Muscle layer of colon (tissue), 2 donors: ENCODE measurements around the gene KRT78.

Experiments
- H3K27ac ChIP-seq: one replicate; pipeline ENCODE4 v1.7.0; 2013; ENCODE audit warnings: low read depth, mild to moderate bottlenecking, low read length, moderate library complexity
- H3K27me3 ChIP-seq, 2 donors: one replicate each; pipeline ENCODE4 v1.7.0; 2013; ENCODE audit warnings: low read length in 2 of 2, mild to moderate bottlenecking in 2 of 2; ENCODE audit not compliant: insufficient read depth in 2 of 2, control insufficient read depth in 1 of 2
- H3K36me3 ChIP-seq: one replicate; pipeline ENCODE4 v1.7.0; 2013; ENCODE audit warnings: mild to moderate bottlenecking, low read length; ENCODE audit not compliant: insufficient read depth
- H3K4me1 ChIP-seq: one replicate; pipeline ENCODE4 v1.7.0; 2013; ENCODE audit warnings: mild to moderate bottlenecking, low read length; ENCODE audit not compliant: insufficient read depth
- H3K4me3 ChIP-seq, 2 donors: one replicate each; pipeline ENCODE4 v1.7.0; 2013; ENCODE audit warnings: low read length in 2 of 2, low read depth in 1 of 2, mild to moderate bottlenecking in 1 of 2, moderate library complexity in 1 of 2
- H3K9ac ChIP-seq: one replicate; pipeline ENCODE4 v1.7.0; 2013; ENCODE audit warnings: low read length
- H3K9me3 ChIP-seq: one replicate; pipeline ENCODE4 v1.7.0; 2013; ENCODE audit warnings: mild to moderate bottlenecking, low read length
- donor health status: abdominal sarcoma.
- donor health status: Adenocarcinoma of cecum.

KRT78 gene

GRCh38 chr12:52827499-52828090 lies 21.2 kb downstream of the KRT78 start:
- Histone ChIP-seq H3K9me3 (no peaks in the 10 kb centered on the region), H3K36me3 (no peaks in the 10 kb centered on the region), H3K27me3 (no peaks in the 10 kb centered on the region), H3K9ac (no peak overlapping the region), H3K4me3 (no peak overlapping the region), H3K27ac (no peak overlapping the region), H3K4me1 (no peaks in the 10 kb centered on the region)

GRCh38 chr12:52826611-52827498 lies 21.9 kb downstream of the KRT78 start:
- Histone ChIP-seq H3K27me3 (no peaks in the 10 kb centered on the region), H3K4me1 (no peaks in the 10 kb centered on the region), H3K4me3 (no peak overlapping the region), H3K36me3 (no peaks in the 10 kb centered on the region), H3K9ac (no peak overlapping the region), H3K27ac (no peak overlapping the region), H3K9me3 (no peaks in the 10 kb centered on the region)

- Histone ChIP-seq H3K27ac (no peak overlapping the region), H3K27me3 (no peaks in the 10 kb centered on the region), H3K4me1 (no peaks in the 10 kb centered on the region), H3K9ac (no peak overlapping the region), H3K4me3 (no peak overlapping the region), H3K9me3 (no peaks in the 10 kb centered on the region), H3K36me3 (no peaks in the 10 kb centered on the region)
These were observed 22.8 kb downstream of the KRT78 start for GRCh38 chr12:52825961-52826360.

GRCh38 chr12:52824741-52825410 lies 23.9 kb downstream of the KRT78 start:
- Histone ChIP-seq H3K27me3 (no peaks in the 10 kb centered on the region), H3K9ac (no peak overlapping the region), H3K27ac (no peak overlapping the region), H3K4me3 (no peak overlapping the region), H3K4me1 (no peaks in the 10 kb centered on the region), H3K9me3 (no peaks in the 10 kb centered on the region), H3K36me3 (no peaks in the 10 kb centered on the region)

- no peaks in the 10 kb centered on the region for H3K36me3 ChIP-seq
- H3K4me1 ChIP-seq: no peaks in the 10 kb centered on the region
- H3K27ac ChIP-seq: no peak overlapping the region
- H3K9ac ChIP-seq: no peak overlapping the region
- no peak overlapping the region for H3K4me3 ChIP-seq
- no peaks in the 10 kb centered on the region for H3K9me3 ChIP-seq
- peaks cover 0 to 2% of the 10 kb centered on the region in 2 donors for H3K27me3 ChIP-seq
These were observed 24.9 kb downstream of the KRT78 start for GRCh38 chr12:52823761-52824450.

GRCh38 chr12:52822771-52823510 lies 25.9 kb downstream of the KRT78 start:
- Histone ChIP-seq H3K27ac (no peak overlapping the region), H3K4me1 (no peaks in the 10 kb centered on the region), H3K9ac (no peak overlapping the region), H3K4me3 (no peak overlapping the region), H3K27me3 (peaks cover 0 to 6% of the 10 kb centered on the region in 2 donors), H3K36me3 (no peaks in the 10 kb centered on the region), H3K9me3 (no peaks in the 10 kb centered on the region)

GRCh38 chr12:52821826-52822660 lies 26.8 kb downstream of the KRT78 start:
- Histone ChIP-seq H3K27ac (no peak overlapping the region), H3K36me3 (no peaks in the 10 kb centered on the region), H3K4me3 (no peak overlapping the region), H3K4me1 (no peaks in the 10 kb centered on the region), H3K9ac (no peak overlapping the region), H3K27me3 (peaks cover 0 to 6% of the 10 kb centered on the region in 2 donors), H3K9me3 (no peaks in the 10 kb centered on the region)

- no peak overlapping the region for H3K27ac ChIP-seq
- H3K27me3 ChIP-seq: peaks cover 0 to 6% of the 10 kb centered on the region in 2 donors
- H3K9ac ChIP-seq: no peak overlapping the region
- H3K36me3 ChIP-seq: no peaks in the 10 kb centered on the region
- no peaks in the 10 kb centered on the region for H3K4me1 ChIP-seq
- H3K9me3 ChIP-seq: no peaks in the 10 kb centered on the region
- H3K4me3 ChIP-seq: no peak overlapping the region
These were observed 27.6 kb downstream of the KRT78 start for GRCh38 chr12:52821071-52821730.

GRCh38 chr12:52820521-52820920 lies 28.3 kb downstream of the KRT78 start:
- Histone ChIP-seq H3K27me3 (peaks cover 0 to 6% of the 10 kb centered on the region in 2 donors), H3K4me3 (no peak overlapping the region), H3K4me1 (no peaks in the 10 kb centered on the region), H3K9me3 (no peaks in the 10 kb centered on the region), H3K36me3 (no peaks in the 10 kb centered on the region), H3K9ac (no peak overlapping the region), H3K27ac (no peak overlapping the region)
